Measurements from ENCODE around the gene TNIP2.

GRCh38 chr4:2757426-2757825, 1.3 kb upstream of the TNIP2 start:
- TF ChIP-seq, protein P1, sequence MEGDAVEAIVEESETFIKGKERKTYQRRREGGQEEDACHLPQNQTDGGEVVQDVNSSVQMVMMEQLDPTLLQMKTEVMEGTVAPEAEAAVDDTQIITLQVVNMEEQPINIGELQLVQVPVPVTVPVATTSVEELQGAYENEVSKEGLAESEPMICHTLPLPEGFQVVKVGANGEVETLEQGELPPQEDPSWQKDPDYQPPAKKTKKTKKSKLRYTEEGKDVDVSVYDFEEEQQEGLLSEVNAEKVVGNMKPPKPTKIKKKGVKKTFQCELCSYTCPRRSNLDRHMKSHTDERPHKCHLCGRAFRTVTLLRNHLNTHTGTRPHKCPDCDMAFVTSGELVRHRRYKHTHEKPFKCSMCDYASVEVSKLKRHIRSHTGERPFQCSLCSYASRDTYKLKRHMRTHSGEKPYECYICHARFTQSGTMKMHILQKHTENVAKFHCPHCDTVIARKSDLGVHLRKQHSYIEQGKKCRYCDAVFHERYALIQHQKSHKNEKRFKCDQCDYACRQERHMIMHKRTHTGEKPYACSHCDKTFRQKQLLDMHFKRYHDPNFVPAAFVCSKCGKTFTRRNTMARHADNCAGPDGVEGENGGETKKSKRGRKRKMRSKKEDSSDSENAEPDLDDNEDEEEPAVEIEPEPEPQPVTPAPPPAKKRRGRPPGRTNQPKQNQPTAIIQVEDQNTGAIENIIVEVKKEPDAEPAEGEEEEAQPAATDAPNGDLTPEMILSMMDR (IDR thresholded peaks at IDR 0.05) = no peak
- TF ChIP-seq POLR2A (IDR thresholded peaks at IDR 0.05) = no peak

Data from Peyer's patch (tissue), 4 donors.